Stimulated activated CD8-positive, alpha-beta memory T cell treated with anti-CD3 and anti-CD28 coated beads, Interleukin-7, amount 100 ng/mL, for 48 hours (primary cell): Measurements from ENCODE around the gene CHPF.

Source experiments
- DNase-seq, 2 donors: peaks; one replicate each; pipeline ENCODE4 v3.0.0-alpha.2; 2020; ENCODE audit warnings: low read depth in 1 of 2; ENCODE audit errors: extremely low read depth in 1 of 2

CHPF gene, protein sequence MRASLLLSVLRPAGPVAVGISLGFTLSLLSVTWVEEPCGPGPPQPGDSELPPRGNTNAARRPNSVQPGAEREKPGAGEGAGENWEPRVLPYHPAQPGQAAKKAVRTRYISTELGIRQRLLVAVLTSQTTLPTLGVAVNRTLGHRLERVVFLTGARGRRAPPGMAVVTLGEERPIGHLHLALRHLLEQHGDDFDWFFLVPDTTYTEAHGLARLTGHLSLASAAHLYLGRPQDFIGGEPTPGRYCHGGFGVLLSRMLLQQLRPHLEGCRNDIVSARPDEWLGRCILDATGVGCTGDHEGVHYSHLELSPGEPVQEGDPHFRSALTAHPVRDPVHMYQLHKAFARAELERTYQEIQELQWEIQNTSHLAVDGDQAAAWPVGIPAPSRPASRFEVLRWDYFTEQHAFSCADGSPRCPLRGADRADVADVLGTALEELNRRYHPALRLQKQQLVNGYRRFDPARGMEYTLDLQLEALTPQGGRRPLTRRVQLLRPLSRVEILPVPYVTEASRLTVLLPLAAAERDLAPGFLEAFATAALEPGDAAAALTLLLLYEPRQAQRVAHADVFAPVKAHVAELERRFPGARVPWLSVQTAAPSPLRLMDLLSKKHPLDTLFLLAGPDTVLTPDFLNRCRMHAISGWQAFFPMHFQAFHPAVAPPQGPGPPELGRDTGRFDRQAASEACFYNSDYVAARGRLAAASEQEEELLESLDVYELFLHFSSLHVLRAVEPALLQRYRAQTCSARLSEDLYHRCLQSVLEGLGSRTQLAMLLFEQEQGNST

DNA sequence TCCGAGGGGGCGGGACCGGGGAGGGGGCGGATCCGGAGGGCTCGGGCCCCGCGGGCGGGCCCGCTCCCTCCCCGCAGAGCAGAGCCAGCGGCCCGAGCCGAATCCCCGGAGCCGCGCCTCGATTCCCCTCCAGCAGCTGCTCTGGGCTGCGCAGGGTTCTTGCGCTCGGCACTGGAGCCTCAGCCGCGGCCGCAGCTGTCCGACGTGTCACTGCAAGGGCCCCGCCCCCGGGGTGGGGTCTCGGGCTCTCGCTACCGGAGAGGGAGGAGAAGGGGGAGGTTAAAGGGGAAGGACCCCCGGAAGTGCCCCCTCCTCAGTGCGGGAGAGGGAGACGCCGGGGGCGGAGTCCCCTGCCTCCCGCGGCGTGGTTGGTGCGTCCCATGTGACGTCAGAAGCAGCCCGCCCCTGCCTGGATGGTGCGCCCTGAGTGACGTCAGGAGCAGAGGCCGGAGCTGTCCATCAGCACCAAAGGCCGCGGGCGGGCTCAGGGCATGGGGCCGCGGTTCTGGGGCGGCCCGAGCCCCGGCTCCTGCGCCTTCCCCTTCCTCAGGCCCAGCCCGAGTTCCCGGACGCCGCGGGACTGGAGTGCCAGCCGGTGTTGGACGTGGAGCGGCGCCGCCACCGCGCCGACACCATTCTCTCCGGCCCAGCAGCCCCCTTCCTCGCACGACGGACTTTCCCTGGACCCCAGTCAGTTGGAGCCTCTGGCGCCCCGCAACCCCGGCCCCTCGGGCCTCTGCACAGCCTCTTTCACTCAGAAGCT is at the start of gene CHPF, which contains the start of gene TMEM198:
CHPF (minus strand) TSS at position 214 of the 763 bp plus-strand sequence. CDS start 271 bp downstream, outside the sequence.
TMEM198 (plus strand) TSS at position 433 of the 763 bp plus-strand sequence. CDS start 700 bp downstream, outside the sequence.
- peak; percentile 87 to 93 for DNase-seq

DNA sequence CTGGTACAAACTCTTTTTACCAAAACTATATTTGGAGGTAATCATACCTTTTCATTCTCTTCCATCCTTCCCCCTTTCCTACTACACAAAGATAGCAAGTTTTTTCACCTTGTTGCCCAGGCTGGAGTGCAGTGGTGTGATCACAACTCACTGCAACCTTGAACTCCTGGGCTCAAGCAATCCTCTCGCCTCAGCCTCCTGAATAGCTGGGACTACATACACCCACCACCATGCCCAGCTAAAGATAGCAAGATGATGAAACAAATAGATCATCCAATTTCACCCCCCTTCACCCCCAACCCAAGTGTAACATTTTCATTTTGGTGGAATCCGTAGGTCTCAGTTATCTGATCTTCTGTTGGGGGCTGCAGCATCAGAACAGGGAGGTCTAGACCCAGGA is 49.5 kb upstream of the CHPF start:
- DNase-seq, result no peak

DNA sequence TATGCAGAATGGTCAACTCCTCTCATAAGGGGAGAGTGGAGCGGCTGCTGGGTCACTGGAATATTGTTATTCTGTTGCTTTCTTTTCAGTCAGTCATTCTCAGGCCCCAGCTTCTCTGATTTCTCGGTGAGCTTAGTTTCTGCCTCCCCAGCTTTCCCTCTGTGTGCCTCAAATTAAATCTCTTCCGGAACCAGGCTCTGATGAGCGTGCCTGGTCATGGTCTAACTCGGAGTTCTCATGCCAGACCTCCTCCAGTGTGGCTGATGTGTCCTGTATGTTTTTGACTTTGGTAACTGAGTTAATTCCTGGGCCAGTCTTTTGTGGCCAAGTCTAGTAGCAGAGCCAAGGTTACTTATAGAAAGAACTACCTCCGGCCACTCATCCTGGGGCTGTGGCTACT is 49.1 kb upstream of the CHPF start:
- DNase-seq, result no peak

GRCh38 chr2:219591091-219591490 is 47.5 kb upstream of the CHPF start:
- DNase-seq, result no peak

DNA sequence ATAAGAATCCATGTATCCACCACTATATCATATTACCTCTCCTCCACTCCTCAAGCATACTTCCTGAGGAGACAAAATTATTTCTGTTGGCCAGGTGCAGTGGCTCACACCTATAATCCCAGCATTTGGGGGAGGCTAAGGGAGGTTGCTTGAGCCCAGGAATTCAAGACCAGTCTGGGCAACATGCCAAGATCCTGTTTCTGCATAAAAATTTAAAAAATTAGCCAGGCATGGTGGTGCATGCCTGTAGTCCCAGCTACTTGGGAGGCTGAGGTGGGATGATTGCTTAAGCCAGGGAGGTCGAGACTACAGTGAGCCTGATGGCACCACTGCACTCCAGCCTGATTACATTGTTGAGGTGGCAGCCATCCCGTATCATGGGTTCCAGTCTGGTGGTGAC is 37.7 kb upstream of the CHPF start:
- no peak for DNase-seq

DNA sequence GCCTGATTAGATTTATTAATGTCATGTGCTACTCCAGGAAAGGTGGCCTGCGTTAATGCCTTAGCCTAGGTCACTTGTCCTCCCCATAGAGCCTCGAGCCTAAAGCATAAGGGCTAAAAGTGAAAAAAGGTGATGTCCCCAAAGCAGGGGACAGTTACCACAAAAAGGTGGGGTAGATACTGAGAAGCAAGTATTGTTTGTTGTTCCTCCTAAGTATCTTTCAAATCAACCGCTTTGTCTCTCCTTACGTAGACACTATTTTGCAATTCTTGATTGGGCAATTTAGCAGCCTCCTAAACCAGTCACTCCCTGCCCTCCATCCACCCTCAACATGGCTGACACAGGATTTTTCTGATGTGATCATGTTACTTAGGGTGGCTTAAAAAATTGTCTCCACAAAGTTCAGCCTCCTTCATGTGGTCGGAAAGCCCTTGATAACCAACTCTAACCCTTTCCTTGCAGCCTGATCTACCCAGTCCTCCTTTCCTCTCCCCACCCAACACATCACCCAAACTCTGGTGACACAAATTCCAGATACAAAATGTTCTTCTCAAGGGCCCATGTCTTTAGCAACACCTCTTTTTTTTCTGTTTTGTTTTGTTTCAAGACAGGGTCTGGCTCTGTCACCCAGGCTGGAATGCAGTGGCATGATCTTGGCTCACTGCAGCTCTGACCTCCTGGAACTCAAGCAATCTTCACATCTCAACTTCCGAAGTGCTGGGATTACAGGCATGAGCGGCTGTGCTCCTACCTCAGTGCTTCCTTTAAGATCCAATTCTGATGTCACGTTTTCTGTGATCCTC is 35.4 kb upstream of the CHPF start:
- no peak for DNase-seq

DNA sequence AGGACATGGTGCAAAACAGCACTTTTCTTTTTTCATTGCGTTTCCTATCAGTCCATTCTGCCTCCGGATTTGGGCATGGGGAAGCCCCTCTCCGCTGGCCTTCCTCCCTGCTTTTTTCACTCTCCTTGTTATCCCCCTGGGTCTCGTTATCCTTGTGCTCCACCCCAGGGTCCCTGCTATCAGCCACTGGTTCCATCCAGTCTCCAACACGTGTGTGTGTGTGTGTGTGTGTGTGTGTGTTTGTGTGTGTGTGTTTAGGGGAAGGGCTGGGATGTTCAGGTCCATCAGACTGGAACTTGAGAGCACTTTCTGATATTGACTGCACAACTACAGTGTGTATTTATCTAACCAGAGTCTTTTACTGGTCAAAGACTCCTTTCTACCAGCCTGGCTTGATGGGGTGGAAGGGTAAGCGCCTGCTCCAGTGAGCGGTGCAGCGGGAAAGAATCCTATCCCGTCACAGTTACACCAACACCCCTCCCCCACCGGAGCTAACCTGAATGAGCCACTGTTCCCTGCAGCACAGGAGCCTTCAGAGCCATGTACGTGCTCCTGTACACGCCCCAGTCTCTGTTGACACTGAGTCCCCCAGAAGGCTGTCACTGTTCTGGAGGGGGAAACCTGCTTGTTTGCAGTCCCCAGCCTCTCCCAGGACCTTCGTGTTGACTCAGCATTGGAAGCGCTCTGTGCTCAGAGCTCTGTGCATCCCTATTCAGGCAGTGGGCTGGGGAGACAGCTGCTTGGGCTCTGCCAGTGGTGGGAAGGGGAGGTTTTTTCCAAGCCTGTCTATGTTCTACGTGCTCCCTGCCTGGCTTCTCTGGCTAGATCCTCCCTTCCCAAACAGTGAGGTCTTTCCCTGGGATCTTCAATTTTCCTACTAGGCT is 33.1 kb upstream of the CHPF start:
- no peak for DNase-seq

- no peak for DNase-seq
These were observed 32.2 kb upstream of the CHPF start for GRCh38 chr2:219575566-219576504.

GRCh38 chr2:219574484-219575311 is 31.1 kb upstream of the CHPF start:
- DNase-seq, result no peak

GRCh38 chr2:219573166-219573565 is 29.6 kb upstream of the CHPF start:
- no peak for DNase-seq

GRCh38 chr2:219572237-219573001 is 28.8 kb upstream of the CHPF start, which contains the start of gene INHA:
TSS of gene INHA (plus strand) at chr2:219572310. CDS start at chr2:219572375, 65 bp downstream.
- DNase-seq, result no peak

DNA sequence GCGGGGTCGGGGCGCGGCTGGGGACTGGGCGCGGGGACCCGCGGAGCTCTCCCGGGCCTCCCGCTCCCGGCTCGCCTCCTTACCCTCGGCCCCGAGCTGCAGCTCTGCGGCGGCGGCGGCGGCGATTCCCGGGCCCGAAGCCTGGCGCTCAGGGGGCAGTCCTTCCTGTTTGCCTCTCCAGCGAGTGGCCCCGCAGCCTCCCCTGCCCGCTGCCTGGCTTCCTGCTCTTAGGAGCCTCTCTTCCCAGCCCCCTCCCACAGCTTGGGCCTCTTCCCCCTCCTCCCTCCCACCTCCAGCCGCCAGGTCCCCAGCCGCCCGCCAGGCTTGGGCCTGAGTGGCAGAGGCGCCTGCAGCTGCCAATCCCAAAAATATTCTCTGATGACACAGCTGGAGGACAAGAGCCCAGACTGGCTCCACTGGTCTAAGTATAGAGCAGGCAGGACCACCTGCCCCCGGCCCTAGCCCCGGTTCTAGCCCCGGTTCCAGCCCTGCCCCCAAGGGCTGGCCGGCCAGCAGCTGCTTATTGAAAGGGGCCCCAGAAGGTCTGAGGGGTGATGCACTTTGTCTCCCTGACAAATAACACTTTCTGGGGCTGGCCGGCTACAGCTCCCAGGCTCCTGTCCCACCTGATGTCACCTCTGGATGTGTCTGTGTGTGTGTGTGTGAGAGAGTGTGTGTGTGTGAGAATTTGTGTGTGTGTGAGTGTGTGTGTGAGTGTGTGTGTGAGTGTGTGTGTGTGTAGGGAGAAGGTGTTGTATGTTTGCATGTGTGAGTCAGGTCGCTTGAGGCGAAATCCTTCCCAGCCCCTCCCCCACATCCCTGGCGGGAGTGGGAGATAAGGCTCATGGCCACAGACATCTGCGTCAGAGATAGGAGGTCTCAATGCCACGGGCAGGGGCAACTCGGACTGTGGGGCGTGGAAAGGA is 28.0 kb upstream of the CHPF start, which contains the start of gene OBSL1:
OBSL1 (minus strand) TSS at position 229 of the 926 bp plus-strand sequence. CDS start 307 bp downstream, outside the sequence.
- DNase-seq, result no peak

GRCh38 chr2:219570924-219571310 is 27.3 kb upstream of the CHPF start:
- no peak for DNase-seq

DNA sequence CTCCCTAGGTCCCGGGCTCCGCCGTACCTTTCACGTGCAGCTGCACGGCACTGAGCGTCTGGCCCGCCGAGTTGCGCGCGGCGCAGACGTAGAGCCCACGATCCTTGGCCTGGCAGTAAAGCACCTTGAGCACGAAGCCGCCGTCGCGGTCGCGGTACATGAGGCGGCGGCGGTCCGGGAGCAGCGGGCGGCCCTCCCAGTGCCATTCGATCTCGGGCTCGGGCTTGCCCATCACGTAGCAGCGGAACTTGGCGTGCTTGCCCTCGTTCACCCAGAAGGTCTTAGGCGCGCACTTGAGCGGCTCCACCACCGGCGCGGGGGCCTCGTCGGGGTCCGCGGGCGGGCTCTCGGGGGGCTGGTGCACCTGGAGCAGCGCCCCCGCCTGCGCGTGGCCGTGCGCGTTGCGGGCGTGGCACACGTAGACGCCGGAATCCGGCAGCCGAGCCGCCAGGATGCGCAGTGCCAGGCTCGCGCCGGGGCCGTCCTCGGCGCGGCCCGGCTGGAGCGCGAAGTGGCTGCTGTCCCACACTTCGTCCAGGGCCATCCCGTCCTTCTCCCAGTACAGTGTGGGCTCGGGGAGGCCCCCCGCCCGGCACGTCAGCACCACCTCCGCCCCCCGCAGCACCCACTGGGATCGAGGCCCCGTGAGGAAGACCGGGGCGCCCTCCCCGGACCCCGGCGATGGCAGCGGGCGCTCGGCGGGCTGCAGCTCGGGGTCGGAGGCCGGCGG is 26.8 kb upstream of the CHPF start:
- no peak for DNase-seq

GRCh38 chr2:219569635-219570034 is 26.0 kb upstream of the CHPF start:
- no peak for DNase-seq
